ENCODE measurements around the gene NAALAD2. TPM values are rescaled to one million over a fixed set of nuclear protein-coding genes. Genes with fewer than 3 reads are reported as not detected.

The NAALAD2 gene
- total RNA-seq = 9.1 TPM

DNA sequence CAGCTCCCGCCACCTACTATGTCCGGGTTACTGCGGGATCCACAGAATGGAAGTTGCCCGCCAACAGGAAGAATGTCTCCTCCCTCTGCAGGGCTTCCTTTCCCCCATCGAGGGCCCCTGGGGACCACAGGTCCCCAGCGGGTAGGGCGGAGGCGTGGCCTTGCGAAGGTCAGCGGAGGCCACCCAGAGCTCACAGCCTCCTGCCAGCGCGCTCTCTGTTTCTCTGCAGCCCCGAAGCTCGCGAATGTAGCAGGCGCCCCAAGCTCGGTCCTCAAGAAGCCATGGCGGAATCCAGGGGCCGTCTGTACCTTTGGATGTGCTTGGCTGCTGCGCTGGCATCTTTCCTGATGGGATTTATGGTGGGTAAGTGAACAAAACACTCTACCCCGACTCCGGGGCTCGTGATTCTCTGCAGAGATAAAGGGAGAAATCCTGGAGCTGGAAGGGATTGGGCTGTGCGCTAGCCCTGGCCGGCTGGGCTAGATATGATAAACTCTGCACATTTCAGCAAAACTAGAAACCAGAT lies at the start of gene NAALAD2:
Gene NAALAD2, plus strand, starts transcription at position 186 of the 526 bp plus-strand sequence. Its CDS starts 96 bp downstream, at position 282.

GRCh38 chr11:90085650-90086049 lies 48.8 kb upstream of the NAALAD2 start, which contains the start of gene UBTFL1:
Gene UBTFL1, plus strand, starts transcription at chr11:90085950. Its CDS starts 0 bp downstream, at chr11:90085950.

DNA sequence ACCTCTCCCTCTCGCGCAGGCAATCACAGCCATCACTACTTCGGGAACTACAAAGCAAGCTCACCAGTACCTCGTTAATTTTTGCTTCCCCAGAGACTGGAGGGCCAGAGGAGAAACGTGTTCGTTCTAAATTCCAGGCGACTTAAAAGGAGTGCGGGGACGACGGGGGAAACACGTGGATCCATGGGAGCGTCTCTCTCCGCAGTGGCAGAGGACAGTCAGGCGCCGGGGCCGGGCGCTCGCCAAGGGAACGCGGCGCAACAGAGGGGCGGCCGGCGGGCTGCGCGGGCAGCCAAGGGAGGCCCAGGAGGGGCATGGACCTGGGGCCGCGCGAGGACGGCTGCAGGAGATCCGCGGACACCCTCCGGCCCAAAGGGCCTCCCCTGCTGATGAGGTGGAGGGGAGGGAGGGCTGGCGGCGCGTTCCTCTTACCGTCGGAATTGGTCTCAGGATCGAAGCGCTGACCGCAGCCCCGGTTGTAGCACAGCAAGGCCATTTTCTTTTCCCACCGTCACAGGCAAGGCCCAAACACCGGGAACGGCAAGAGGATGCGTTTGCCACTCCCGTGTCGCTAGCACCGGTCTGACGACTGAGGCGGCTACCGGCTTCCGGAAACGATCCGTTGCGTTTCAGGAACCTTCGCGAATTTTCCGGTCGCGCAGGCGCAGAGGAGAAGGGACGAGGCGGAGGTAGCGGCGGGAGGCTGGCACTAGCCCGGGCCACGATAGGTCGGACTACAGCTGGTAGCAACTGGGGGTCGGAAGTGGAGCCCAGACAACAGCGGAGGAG lies 88.2 kb downstream of the NAALAD2 start, which contains the start of gene CHORDC1:
Gene CHORDC1, minus strand, starts transcription at position 591 of the 789 bp plus-strand sequence. Its CDS starts 95 bp downstream, at position 496.

Small RNA genes within 50 kb of the gene (small RNA-seq; reads per million reads assigned to genes)
- gene RF00275 (ENCODE audit: low replicate concordance) = not detected

Other genes with a start within 250 kb of the NAALAD2 start
- gene TRIM49D1, start 212.4 kb upstream of the NAALAD2 start, total RNA-seq = not detected
- gene TRIM49D2, start 210.6 kb upstream of the NAALAD2 start, total RNA-seq = not detected
- not detected for gene TRIM64, start 168.6 kb upstream of the NAALAD2 start, total RNA-seq
- gene TRIM49C, start 103.6 kb upstream of the NAALAD2 start, total RNA-seq = not detected
- not detected for gene UBTFL1, start 48.7 kb upstream of the NAALAD2 start, total RNA-seq
- 88.6 TPM for gene CHORDC1, start 88.4 kb downstream of the NAALAD2 start, total RNA-seq